ENCODE measurements around the gene ASTN2.

ASTN2 gene

DNA sequence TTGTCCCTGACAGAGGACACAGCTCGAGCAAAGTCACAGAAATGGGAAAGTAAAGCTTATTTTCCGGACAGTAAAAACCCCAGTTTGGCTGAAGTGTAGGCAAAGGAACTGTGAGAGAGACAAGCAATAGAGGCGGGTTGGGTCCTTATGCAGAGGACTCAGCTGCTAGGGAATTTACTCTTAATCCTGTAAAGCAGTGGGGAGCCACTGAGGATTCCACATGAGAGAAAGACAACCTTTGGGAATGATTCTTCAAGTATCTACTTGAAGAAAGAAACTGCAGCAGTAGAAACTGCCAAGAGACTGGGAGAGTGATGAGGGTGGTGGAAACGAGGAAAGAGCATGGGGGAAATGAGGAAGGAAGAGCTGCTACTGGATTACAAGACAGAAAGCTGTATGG is 20.2 kb downstream of the ASTN2 start:
- no peak overlapping the region for H3K4me3 ChIP-seq (ENCODE audit: low read length)
- TF ChIP-seq EZH2phosphoT487 (IDR thresholded peaks at IDR 0.05; ENCODE audit: borderline replicate concordance, low read length) = no peak
- TF ChIP-seq, protein P1, sequence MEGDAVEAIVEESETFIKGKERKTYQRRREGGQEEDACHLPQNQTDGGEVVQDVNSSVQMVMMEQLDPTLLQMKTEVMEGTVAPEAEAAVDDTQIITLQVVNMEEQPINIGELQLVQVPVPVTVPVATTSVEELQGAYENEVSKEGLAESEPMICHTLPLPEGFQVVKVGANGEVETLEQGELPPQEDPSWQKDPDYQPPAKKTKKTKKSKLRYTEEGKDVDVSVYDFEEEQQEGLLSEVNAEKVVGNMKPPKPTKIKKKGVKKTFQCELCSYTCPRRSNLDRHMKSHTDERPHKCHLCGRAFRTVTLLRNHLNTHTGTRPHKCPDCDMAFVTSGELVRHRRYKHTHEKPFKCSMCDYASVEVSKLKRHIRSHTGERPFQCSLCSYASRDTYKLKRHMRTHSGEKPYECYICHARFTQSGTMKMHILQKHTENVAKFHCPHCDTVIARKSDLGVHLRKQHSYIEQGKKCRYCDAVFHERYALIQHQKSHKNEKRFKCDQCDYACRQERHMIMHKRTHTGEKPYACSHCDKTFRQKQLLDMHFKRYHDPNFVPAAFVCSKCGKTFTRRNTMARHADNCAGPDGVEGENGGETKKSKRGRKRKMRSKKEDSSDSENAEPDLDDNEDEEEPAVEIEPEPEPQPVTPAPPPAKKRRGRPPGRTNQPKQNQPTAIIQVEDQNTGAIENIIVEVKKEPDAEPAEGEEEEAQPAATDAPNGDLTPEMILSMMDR (IDR thresholded peaks at IDR 0.05; ENCODE audit: low read depth, low read length, poor library complexity, severe bottlenecking) = no peak
- H3K4me1 ChIP-seq (ENCODE audit: control insufficient read depth, low read length) = no peaks in the 10 kb centered on the region
- no peaks in the 10 kb centered on the region for H3K9me2 ChIP-seq (replicated peaks; ENCODE audit: control insufficient read depth, low read length)
- H3K27ac ChIP-seq (ENCODE audit: low read depth, low read length) = no peak overlapping the region
- H3F3A ChIP-seq (ENCODE audit: control insufficient read depth, insufficient read depth) = no peaks in the 10 kb centered on the region
- no peaks in the 10 kb centered on the region for H4K20me1 ChIP-seq (ENCODE audit: control insufficient read depth, insufficient read depth, low read depth, low read length)
- no peak overlapping the region for H3K4me2 ChIP-seq (ENCODE audit: low read length)
- H3K27me3 ChIP-seq (ENCODE audit: control insufficient read depth, low read length) = no peaks in the 10 kb centered on the region
- H3K36me3 ChIP-seq (ENCODE audit: control insufficient read depth, low read length) = peaks cover 23% of the 10 kb centered on the region
- H3K9me3 ChIP-seq (ENCODE audit: control insufficient read depth, insufficient read depth, low read length) = no peaks in the 10 kb centered on the region
- H3K79me2 ChIP-seq (ENCODE audit: control insufficient read depth, low read length) = peaks cover 3% of the 10 kb centered on the region; the same call in 1 of the 2 replicates

DNA sequence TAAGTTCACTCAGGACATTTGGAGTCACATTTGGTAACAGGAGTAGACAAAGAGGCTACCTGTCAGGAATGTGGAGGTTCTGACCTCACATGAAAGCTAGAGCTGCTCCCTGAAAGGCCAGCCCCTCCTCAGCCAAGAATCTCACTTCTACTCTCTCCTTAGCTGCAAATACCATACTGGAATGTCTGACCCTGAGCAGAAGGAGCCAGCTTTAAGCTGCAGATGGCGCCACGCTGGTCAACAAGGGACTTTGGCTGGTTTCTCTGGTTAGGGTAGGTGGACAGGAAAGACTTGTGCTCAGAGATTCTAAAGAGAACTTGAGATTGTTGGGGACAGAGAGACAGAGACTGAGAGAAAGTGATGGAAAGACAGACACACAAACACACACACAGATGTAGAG is 21.9 kb downstream of the ASTN2 start:
- peaks cover 20% of the 10 kb centered on the region for H3K36me3 ChIP-seq (ENCODE audit: control insufficient read depth, low read length)
- TF ChIP-seq, protein P1 (IDR thresholded peaks at IDR 0.05; ENCODE audit: low read depth, low read length, poor library complexity, severe bottlenecking) = no peak
- no peak for TF ChIP-seq EZH2phosphoT487 (IDR thresholded peaks at IDR 0.05; ENCODE audit: borderline replicate concordance, low read length)
- 0 out of 2 replicates have a peak, but pooled peaks cover 3% of the 10 kb centered on the region for H3K79me2 ChIP-seq (ENCODE audit: control insufficient read depth, low read length)
- H3K4me1 ChIP-seq (ENCODE audit: control insufficient read depth, low read length) = no peaks in the 10 kb centered on the region; the same call in 1 of the 2 replicates
- H4K20me1 ChIP-seq (ENCODE audit: control insufficient read depth, insufficient read depth, low read depth, low read length) = no peaks in the 10 kb centered on the region
- H3K4me3 ChIP-seq (ENCODE audit: low read length) = no peak overlapping the region
- no peaks in the 10 kb centered on the region for H3K27me3 ChIP-seq (ENCODE audit: control insufficient read depth, low read length)
- no peaks in the 10 kb centered on the region for H3F3A ChIP-seq (ENCODE audit: control insufficient read depth, insufficient read depth)
- H3K9me2 ChIP-seq (replicated peaks; ENCODE audit: control insufficient read depth, low read length) = no peaks in the 10 kb centered on the region
- no peak overlapping the region for H3K4me2 ChIP-seq (ENCODE audit: low read length)
- H3K9me3 ChIP-seq (ENCODE audit: control insufficient read depth, insufficient read depth, low read length) = no peaks in the 10 kb centered on the region
- no peak overlapping the region for H3K27ac ChIP-seq (ENCODE audit: low read depth, low read length)

DNA sequence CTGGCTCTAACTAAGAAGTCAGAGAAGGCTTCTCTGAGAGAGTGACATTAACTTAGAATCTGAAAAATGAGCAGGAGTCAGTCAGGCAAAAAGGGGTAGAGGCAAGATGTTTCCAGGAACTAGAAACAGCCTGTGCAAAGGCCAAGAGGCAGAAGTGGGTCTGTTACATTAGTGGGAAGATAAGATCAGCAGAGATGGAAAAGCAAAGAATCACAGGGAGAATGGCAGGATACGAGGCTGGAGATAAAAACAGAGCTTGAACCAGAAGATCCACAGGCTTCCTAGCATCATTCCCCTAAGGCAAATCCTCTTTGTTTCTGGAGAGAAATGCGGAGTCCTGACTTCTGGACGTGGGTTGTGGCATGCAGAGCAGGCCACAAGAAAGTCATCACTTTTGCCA is 27.4 kb downstream of the ASTN2 start:
- H3F3A ChIP-seq (ENCODE audit: control insufficient read depth, insufficient read depth) = no peaks in the 10 kb centered on the region
- peaks cover 22% of the 10 kb centered on the region for H3K36me3 ChIP-seq (ENCODE audit: control insufficient read depth, low read length)
- no peak overlapping the region for H3K4me3 ChIP-seq (ENCODE audit: low read length)
- H3K4me1 ChIP-seq (ENCODE audit: control insufficient read depth, low read length) = peaks cover 14% of the 10 kb centered on the region
- peaks cover 18% of the 10 kb centered on the region for H3K79me2 ChIP-seq (ENCODE audit: control insufficient read depth, low read length)
- no peaks in the 10 kb centered on the region for H3K9me3 ChIP-seq (ENCODE audit: control insufficient read depth, insufficient read depth, low read length)
- no peak overlapping the region for H3K4me2 ChIP-seq (ENCODE audit: low read length)
- no peaks in the 10 kb centered on the region for H3K27me3 ChIP-seq (ENCODE audit: control insufficient read depth, low read length)
- H4K20me1 ChIP-seq (ENCODE audit: control insufficient read depth, insufficient read depth, low read depth, low read length) = no peaks in the 10 kb centered on the region
- no peak overlapping the region for H3K27ac ChIP-seq (ENCODE audit: low read depth, low read length)
- no peaks in the 10 kb centered on the region for H3K9me2 ChIP-seq (replicated peaks; ENCODE audit: control insufficient read depth, low read length)
- TF ChIP-seq, protein P1 (IDR thresholded peaks at IDR 0.05; ENCODE audit: low read depth, low read length, poor library complexity, severe bottlenecking) = no peak
- no peak for TF ChIP-seq EZH2phosphoT487 (IDR thresholded peaks at IDR 0.05; ENCODE audit: borderline replicate concordance, low read length)

Data from DOHH2 (cell line).